H1 (cell line): ENCODE results near the gene GNB5. TPM values are rescaled to one million over a fixed set of nuclear protein-coding genes. Genes with fewer than 3 reads are reported as not detected.
A peak's percentile ranks its signal among the peaks of the same experiment; 100 is the strongest.

ENCODE experiments used
- CTCF ChIA-PET: fragments of 300-600 bp; sonication (Branson Sonifier 250); formaldehyde crosslinking; loops from one replicate; lab custom pipeline; 2021; ENCODE audit not compliant: partially characterized antibody; lab: Charles Lee
- POLR2A ChIA-PET: fragments of 300-600 bp; sonication (Branson Sonifier 250); formaldehyde crosslinking; loops from one replicate; lab custom pipeline; 2021; ENCODE audit warnings: inconsistent platforms; ENCODE audit not compliant: partially characterized antibody; lab: Charles Lee
- DNase-seq, 2 experiments: peaks; one replicate each; pipeline versions ENCODE4 v3.0.0 to v3.0.0-alpha.2; 2010 to 2022; ENCODE audit warnings: low spot score in 2 of 2, low read depth in 1 of 2, mixed read lengths in 1 of 2
- FAIRE-seq: peaks from 2 replicates; lab custom pipeline; 2011; peaks lifted over from hg19 to GRCh38; lab: Jason Lieb, UNC
- H2AFZ ChIP-seq: 2 replicates; pipeline ENCODE4 v1.8.1; 2012; ENCODE audit warnings: low read length, inconsistent platforms
- H2AK5ac ChIP-seq: 2 replicates; pipeline ENCODE4 v1.6.1; 2013; ENCODE audit warnings: low read depth, low read length
- H2BK120ac ChIP-seq: replicated peaks from 2 replicates; pipeline ENCODE3; 2013; ENCODE audit warnings: low read depth, low read length, inconsistent platforms
- H2BK12ac ChIP-seq: 2 replicates; pipeline ENCODE4 v1.6.1; 2013; ENCODE audit warnings: low read depth, low read length
- H2BK15ac ChIP-seq: 2 replicates; pipeline ENCODE4 v1.6.1; 2013; ENCODE audit warnings: low read length
- H2BK20ac ChIP-seq: 2 replicates; pipeline ENCODE4 v1.6.1; 2013; ENCODE audit warnings: low read length
- H2BK5ac ChIP-seq: 2 replicates; pipeline ENCODE4 v1.6.1; 2013; ENCODE audit warnings: low read depth, low read length
- H3K14ac ChIP-seq: 2 replicates; pipeline ENCODE4 v1.6.1; 2013; ENCODE audit warnings: inconsistent platforms; ENCODE audit not compliant: insufficient read length
- H3K18ac ChIP-seq: 2 replicates; pipeline ENCODE4 v1.6.1; 2013; ENCODE audit warnings: low read length; ENCODE audit errors: extremely low read depth
- H3K23ac ChIP-seq: 2 replicates; pipeline ENCODE4 v1.6.1; 2013; ENCODE audit warnings: inconsistent platforms; ENCODE audit not compliant: insufficient read length
- H3K23me2 ChIP-seq: 2 replicates; pipeline ENCODE4 v1.6.1; 2013; ENCODE audit warnings: low read depth, low read length
- H3K27ac ChIP-seq: 2 replicates; pipeline ENCODE4 v1.6.1; 2011; ENCODE audit warnings: low read depth, low read length, inconsistent platforms
- H3K27me3 ChIP-seq, 4 experiments: replicated peaks in 1 of 4; 1 replicate in 1 of 4; 2 replicates in 3 of 4; pipeline versions ENCODE4 v1.6.1 to v1.8.1; 2011 to 2013; ENCODE audit warnings: low read length in 3 of 4, mild to moderate bottlenecking in 3 of 4, inconsistent platforms in 2 of 4, mixed read lengths in 2 of 4, moderate library complexity in 1 of 4; ENCODE audit not compliant: control insufficient read depth in 3 of 4, insufficient read depth in 3 of 4; ENCODE audit errors: extremely low read depth in 1 of 4
- H3K36me3 ChIP-seq, 4 experiments: 2 replicates each; pipeline versions ENCODE4 v1.6.1 to v1.8.1; 2011 to 2013; ENCODE audit warnings: mild to moderate bottlenecking in 4 of 4, low read length in 3 of 4, moderate library complexity in 2 of 4, control low read depth in 1 of 4, inconsistent platforms in 1 of 4; ENCODE audit not compliant: insufficient read depth in 4 of 4, control insufficient read depth in 2 of 4
- H3K4ac ChIP-seq: replicated peaks from 2 replicates; pipeline ENCODE3; 2013; ENCODE audit warnings: low read length, low read depth, mixed read lengths, inconsistent platforms; ENCODE audit not compliant: insufficient read length
- H3K4me1 ChIP-seq, 4 experiments: replicated peaks in 1 of 4; 1 replicate in 1 of 4; 2 replicates in 3 of 4; pipeline versions ENCODE4 v1.6.1 to v1.8.1; 2011 to 2013; ENCODE audit warnings: low read length in 3 of 4, inconsistent platforms in 2 of 4, mixed read lengths in 1 of 4; ENCODE audit not compliant: insufficient read depth in 4 of 4, control insufficient read depth in 3 of 4
- H3K4me2 ChIP-seq, 2 experiments: 2 replicates each; pipeline versions ENCODE4 v1.6.1 to v1.8.1; 2011 to 2013; ENCODE audit warnings: low read depth in 2 of 2, low read length in 2 of 2, control low read depth in 1 of 2, inconsistent platforms in 1 of 2, mild to moderate bottlenecking in 1 of 2; ENCODE audit not compliant: insufficient read depth in 1 of 2
- H3K4me3 ChIP-seq, 4 experiments: fragments of 200-600, 300-600 bp in 1 of 4; sonication (generic), shearing (Covaris generic), sonication (Bioruptor Twin) in 1 of 4; 2 replicates each; pipeline versions ENCODE4 v1.5.1 to v1.8.1; 2011 to 2016; ENCODE audit warnings: low read length in 4 of 4, low read depth in 3 of 4, control low read depth in 2 of 4, inconsistent platforms in 2 of 4, mild to moderate bottlenecking in 2 of 4, mixed read lengths in 1 of 4, moderate library complexity in 1 of 4; ENCODE audit not compliant: insufficient read depth in 2 of 4; ENCODE audit errors: extremely low read depth in 1 of 4
- H3K56ac ChIP-seq: replicated peaks from 2 replicates; pipeline ENCODE3; 2013; ENCODE audit warnings: low read depth, mild to moderate bottlenecking, mixed read lengths, low read length, inconsistent platforms; ENCODE audit not compliant: insufficient read length
- H3K79me1 ChIP-seq: 2 replicates; pipeline ENCODE4 v1.6.1; 2013; ENCODE audit warnings: low read depth, low read length, control low read depth
- H3K79me2 ChIP-seq, 2 experiments: 2 replicates each; pipeline versions ENCODE4 v1.6.1 to v1.8.1; 2012 to 2013; ENCODE audit warnings: low read length in 2 of 2, mild to moderate bottlenecking in 2 of 2, inconsistent platforms in 1 of 2; ENCODE audit not compliant: insufficient read depth in 2 of 2, control insufficient read depth in 1 of 2
- H3K9ac ChIP-seq, 4 experiments: replicated peaks in 1 of 4; 1 replicate in 1 of 4; 2 replicates in 3 of 4; pipeline versions ENCODE4 v1.6.1 to v1.8.1; 2011 to 2013; ENCODE audit warnings: low read depth in 3 of 4, low read length in 3 of 4, control low read depth in 2 of 4, mild to moderate bottlenecking in 2 of 4, moderate library complexity in 2 of 4, inconsistent platforms in 1 of 4; ENCODE audit errors: extremely low read depth in 1 of 4
- H3K9me3 ChIP-seq, 2 experiments: 2 replicates each; pipeline versions ENCODE4 v1.6.1 to v1.8.1; 2012 to 2013; ENCODE audit warnings: mild to moderate bottlenecking in 2 of 2, moderate library complexity in 2 of 2, control low read depth in 1 of 2, inconsistent platforms in 1 of 2, low read depth in 1 of 2, low read length in 1 of 2, mixed read lengths in 1 of 2; ENCODE audit not compliant: insufficient read depth in 2 of 2
- H4K20me1 ChIP-seq, 2 experiments: replicated peaks in 1 of 2; 2 replicates each; pipeline versions ENCODE3 to v1.8.1; 2011 to 2013; ENCODE audit warnings: inconsistent platforms in 2 of 2, low read length in 2 of 2, mild to moderate bottlenecking in 1 of 2; ENCODE audit not compliant: insufficient read depth in 2 of 2, control insufficient read depth in 1 of 2
- H4K5ac ChIP-seq: 2 replicates; pipeline ENCODE4 v1.6.1; 2013; ENCODE audit warnings: low read length, low read depth, mixed read lengths, inconsistent platforms; ENCODE audit not compliant: insufficient read length
- H4K8ac ChIP-seq: 2 replicates; pipeline ENCODE4 v1.8.0; 2013; ENCODE audit warnings: mild to moderate bottlenecking, moderate library complexity, low read length, inconsistent platforms; ENCODE audit not compliant: insufficient read depth; ENCODE audit errors: extremely low read depth
- H4K91ac ChIP-seq: replicated peaks from 2 replicates; pipeline ENCODE3; 2013; ENCODE audit warnings: low read length, mixed read lengths, inconsistent platforms; ENCODE audit not compliant: insufficient read length
- ASH2L ChIP-seq: fragments of 200-600, 300-600 bp; sonication (generic); IDR thresholded peaks from one replicate; pipeline ENCODE4 v1.7.1; 2017; ENCODE audit warnings: low read length
- RFX5 ChIP-seq: IDR thresholded peaks from 2 replicates; pipeline ENCODE4 v1.6.1; 2011; ENCODE audit warnings: low read depth, low read length, improper control_type of control experiment, borderline replicate concordance
- SIRT6 ChIP-seq: IDR thresholded peaks from one replicate; pipeline ENCODE4 v1.7.1; 2012; ENCODE audit warnings: low read length, inconsistent platforms
- WGBS, 2 experiments: shearing (Covaris generic) in 1 of 2; methylation state at CpG; one replicate each; pipeline versions ENCODE4 v1.1.6 to v1.1.7; 2013 to 2015; ENCODE audit warnings: low lambda C conversion rate in 2 of 2, mixed read lengths in 2 of 2, inconsistent platforms in 1 of 2, low coverage in 1 of 2, missing lambda C conversion rate in 1 of 2; ENCODE audit not compliant: insufficient replicate concordance in 2 of 2, insufficient coverage in 1 of 2, insufficient read length in 1 of 2; ENCODE audit errors: extremely low coverage in 1 of 2, missing lambda C conversion rate in 1 of 2; 5-methylcytosine and 5-hydroxymethylcytosine counted together
- polyA plus RNA-seq, 7 experiments: library from polyadenylated mRNA; depleted of rRNA in 3 of 7; stranded (reverse) in 5 of 7; unstranded in 2 of 7; fragments of >200 nt in 5 of 7; fragments of 200-250 nt in 2 of 7; gene quantifications; 1 replicate in 5 of 7; 2 replicates in 1 of 7; 4 replicates in 1 of 7; pipeline versions ENCODE4 v1.2.1 to v1.2.3, GENCODE V29; 2011 to 2013; ENCODE audit warnings: missing spikeins in 2 of 7, mixed read lengths in 2 of 7
- total RNA-seq: library from RNA; stranded (reverse); fragmentation: NEBNext Ultra II Directional; extraction: Animal tissue kit (Norgen Biotek cat#: 25700); gene quantifications from 2 replicates; pipeline ENCODE4 v1.2.1, GENCODE V29; 2021
- TF ChIP-seq, protein P1 (sequence below): IDR thresholded peaks from 2 replicates; pipeline ENCODE4 v1.6.1; 2012; ENCODE audit warnings: inconsistent platforms
- TF ChIP-seq, protein P2 (sequence below): IDR thresholded peaks from 2 replicates; pipeline ENCODE4 v1.6.1; 2011; ENCODE audit warnings: low read depth, mild to moderate bottlenecking, low read length; ENCODE audit not compliant: insufficient read depth

The GNB5 gene
- total and polyA plus RNA-seq, 2 of the 8 experiments (the other 6 are each of a cell fraction or from before 2014, with no cell fraction given) = 21.7 to 42.5 TPM

DNA sequence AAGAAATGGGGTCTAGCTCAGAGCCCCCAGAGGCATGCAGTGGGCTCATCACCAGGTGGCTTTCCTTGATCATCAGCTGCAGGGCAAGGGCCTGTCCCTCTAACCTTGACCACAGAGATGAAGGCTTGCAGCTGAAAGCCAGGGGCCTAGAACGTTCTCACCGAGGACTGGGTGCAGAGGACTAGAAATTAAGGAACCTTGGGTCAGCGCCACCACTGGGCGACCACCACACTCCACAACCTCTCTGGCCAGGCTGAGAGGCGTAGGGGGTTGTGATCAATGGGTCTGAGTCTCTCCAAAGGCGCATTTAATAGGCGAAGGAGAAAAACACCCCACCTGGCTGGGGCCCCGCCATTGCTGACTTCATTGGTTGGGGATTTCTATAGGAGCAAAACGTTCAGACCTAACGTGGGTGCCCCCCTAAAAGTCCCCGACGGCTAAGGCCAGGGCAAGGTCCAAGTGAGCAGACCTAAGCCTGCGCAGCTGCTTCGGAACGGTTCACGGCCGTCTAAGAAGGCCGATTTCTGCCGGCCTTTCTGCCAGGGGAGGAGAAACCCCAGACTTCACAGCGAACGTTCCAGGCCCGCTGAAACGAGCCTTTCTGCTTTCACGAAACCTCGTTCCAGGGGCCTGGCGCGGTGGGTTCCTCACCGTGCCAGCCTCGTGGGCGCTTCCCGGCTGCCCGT is 79.5 kb downstream of the GNB5 start:
- Histone ChIP-seq H3K4ac (no peak overlapping the region), H3K14ac (no peak overlapping the region), H2BK5ac (no peak overlapping the region), H4K91ac (no peak overlapping the region), H2AFZ (peak overlapping the region; percentile 15; the same call in 1 of the 2 replicates), H3K23me2 (no peaks in the 10 kb centered on the region), H2BK20ac (no peak overlapping the region), H2BK12ac (no peak overlapping the region), H3K79me2 (no peaks in the 10 kb centered on the region), H3K56ac (no peak overlapping the region), H2BK120ac (no peak overlapping the region), H4K20me1 (no peaks in the 10 kb centered on the region), H2BK15ac (no peak overlapping the region), H3K79me1 (no peaks in the 10 kb centered on the region), H4K8ac (peak overlapping the region; percentile 95), H3K9me3 (no peaks in the 10 kb centered on the region; a peak in 1 of 4 replicates), H3K18ac (no peak overlapping the region), H3K4me3 (peak overlapping the region in 1 of 4 experiments; percentile 44; a peak in 2 of 8 replicates), H2AK5ac (no peak overlapping the region), H3K27me3 (peaks cover 0 to 14% (median 6%) of the 10 kb centered on the region in 4 experiments; a peak in 5 of 7 replicates), H3K4me1 (0 out of 7 replicates have a peak, but pooled peaks cover 0 to 2% (median 0%) of the 10 kb centered on the region in 4 experiments), H3K27ac (no peak overlapping the region), H3K9ac (0 out of 7 replicates have a peak overlapping the region, but pooled peaks of 1 of the 4 experiments have one; percentile 39), H3K23ac (no peak overlapping the region), H3K36me3 (no peaks in the 10 kb centered on the region), H4K5ac (no peak overlapping the region), H3K4me2 (peak overlapping the region; percentile 25 to 46; a peak in 2 of 4 replicates)
- DNase-seq (no peak), FAIRE-seq (no peak)
- TF ChIP-seq RFX5 (no peak), SIRT6 (no peak), ASH2L (peak; percentile 28)
- TF ChIP-seq, protein P1, sequence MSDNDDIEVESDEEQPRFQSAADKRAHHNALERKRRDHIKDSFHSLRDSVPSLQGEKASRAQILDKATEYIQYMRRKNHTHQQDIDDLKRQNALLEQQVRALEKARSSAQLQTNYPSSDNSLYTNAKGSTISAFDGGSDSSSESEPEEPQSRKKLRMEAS = no peak
- TF ChIP-seq, protein P2, sequence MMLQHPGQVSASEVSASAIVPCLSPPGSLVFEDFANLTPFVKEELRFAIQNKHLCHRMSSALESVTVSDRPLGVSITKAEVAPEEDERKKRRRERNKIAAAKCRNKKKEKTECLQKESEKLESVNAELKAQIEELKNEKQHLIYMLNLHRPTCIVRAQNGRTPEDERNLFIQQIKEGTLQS = no peak
- WGBS, 2 experiments = 95% methylated on average over 25 of the region's 32 CpGs; no CpG with 5 or more reads in 1 of the 2 experiments
- ChIA-PET CTCF (interaction anchor here (0.6 to 2.0 kb wide), 5 partner anchors 24 to 116 kb away, joined by 3 to 9 read pairs (median 5); no protein-coding TSS in a partner anchor), POLR2A (interaction anchor here (0.8 to 1.6 kb wide), 4 partner anchors 9 to 92 kb away, joined by 3 read pairs; partner anchors contain the start of gene MAPK6)
